Ovary (tissue), 3 donors: Measurements from ENCODE around the gene SH3PXD2A.

Experiments
- EP300 ChIP-seq: sonication (generic); formaldehyde crosslinking; IDR thresholded peaks from one replicate; pipeline ENCODE4 v1.6.1; 2017; ENCODE audit warnings: antibody characterized with exemption
- POLR2A ChIP-seq: fragments of 450-650 bp; IDR thresholded peaks from one replicate; pipeline ENCODE4 v1.6.1; 2017; ENCODE audit warnings: antibody characterized with exemption, mild to moderate bottlenecking, moderate library complexity
- TF ChIP-seq, protein P1 (sequence below), 3 donors: fragments of 450-650 bp in 2 of 3; fragments of 200-600 bp in 1 of 3; IDR thresholded peaks; one replicate each; pipeline versions ENCODE4 v1.5.1 to v1.8.0; 2016 to 2022; ENCODE audit warnings: antibody characterized with exemption in 3 of 3, mild to moderate bottlenecking in 1 of 3
- donor health status: DM: no; HTN: no; CAD: no.

- no peak for TF ChIP-seq EP300
- TF ChIP-seq, protein P1, sequence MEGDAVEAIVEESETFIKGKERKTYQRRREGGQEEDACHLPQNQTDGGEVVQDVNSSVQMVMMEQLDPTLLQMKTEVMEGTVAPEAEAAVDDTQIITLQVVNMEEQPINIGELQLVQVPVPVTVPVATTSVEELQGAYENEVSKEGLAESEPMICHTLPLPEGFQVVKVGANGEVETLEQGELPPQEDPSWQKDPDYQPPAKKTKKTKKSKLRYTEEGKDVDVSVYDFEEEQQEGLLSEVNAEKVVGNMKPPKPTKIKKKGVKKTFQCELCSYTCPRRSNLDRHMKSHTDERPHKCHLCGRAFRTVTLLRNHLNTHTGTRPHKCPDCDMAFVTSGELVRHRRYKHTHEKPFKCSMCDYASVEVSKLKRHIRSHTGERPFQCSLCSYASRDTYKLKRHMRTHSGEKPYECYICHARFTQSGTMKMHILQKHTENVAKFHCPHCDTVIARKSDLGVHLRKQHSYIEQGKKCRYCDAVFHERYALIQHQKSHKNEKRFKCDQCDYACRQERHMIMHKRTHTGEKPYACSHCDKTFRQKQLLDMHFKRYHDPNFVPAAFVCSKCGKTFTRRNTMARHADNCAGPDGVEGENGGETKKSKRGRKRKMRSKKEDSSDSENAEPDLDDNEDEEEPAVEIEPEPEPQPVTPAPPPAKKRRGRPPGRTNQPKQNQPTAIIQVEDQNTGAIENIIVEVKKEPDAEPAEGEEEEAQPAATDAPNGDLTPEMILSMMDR (IDR thresholded peaks at IDR 0.05), result no peak
- no peak for TF ChIP-seq POLR2A
Observed at GRCh38 chr10:103725242-103725641, 130.1 kb downstream of the SH3PXD2A start.
